Hepatocyte (in vitro differentiated cells): ENCODE measurements around the gene ATG16L2. TPM values are rescaled to one million over a fixed set of nuclear protein-coding genes. Genes with fewer than 3 reads are reported as not detected.
A peak's percentile ranks its signal among the peaks of the same experiment; 100 is the strongest.

Experiments used
- DNase-seq: peaks from one replicate; pipeline ENCODE4 v3.0.0-alpha.2; 2016; ENCODE audit warnings: low spot score
- H2AFZ ChIP-seq: fragments of 200-600 bp; sonication (generic); 2 replicates; pipeline ENCODE4 v1.6.0; 2016; ENCODE audit warnings: antibody characterized with exemption, mild to moderate bottlenecking
- H3K27ac ChIP-seq: fragments of 200-600 bp; sonication (generic); 2 replicates; pipeline ENCODE4 v1.5.1; 2016; ENCODE audit warnings: mild to moderate bottlenecking
- H3K27me3 ChIP-seq: fragments of 200-600 bp; sonication (generic); 2 replicates; pipeline ENCODE4 v1.6.1; 2016
- H3K36me3 ChIP-seq: fragments of 200-600 bp; sonication (generic); replicated peaks from 2 replicates; pipeline ENCODE4 v1.5.1; 2016; ENCODE audit warnings: low read depth; ENCODE audit not compliant: insufficient read depth
- H3K4me1 ChIP-seq: fragments of 200-600 bp; sonication (generic); 2 replicates; pipeline ENCODE4 v1.5.1; 2016; ENCODE audit warnings: mild to moderate bottlenecking, moderate library complexity; ENCODE audit not compliant: insufficient read depth
- H3K4me2 ChIP-seq: fragments of 200-600 bp; sonication (generic); 2 replicates; pipeline ENCODE4 v1.6.0; 2016
- H3K4me3 ChIP-seq: fragments of 200-600 bp; sonication (generic); 2 replicates; pipeline ENCODE4 v1.5.1; 2016; ENCODE audit warnings: mild to moderate bottlenecking
- H3K79me2 ChIP-seq: fragments of 200-600 bp; sonication (generic); 2 replicates; pipeline ENCODE4 v1.6.0; 2017; ENCODE audit warnings: mild to moderate bottlenecking
- H3K9me2 ChIP-seq: fragments of 200-600 bp; sonication (generic); replicated peaks from 2 replicates; pipeline ENCODE4 v1.6.0; 2017; ENCODE audit warnings: mild to moderate bottlenecking; ENCODE audit not compliant: insufficient read depth
- H3K9me3 ChIP-seq: fragments of 200-600 bp; sonication (generic); 2 replicates; pipeline ENCODE4 v1.5.1; 2016; ENCODE audit warnings: low read depth, mild to moderate bottlenecking
- H4K20me1 ChIP-seq: fragments of 200-600 bp; sonication (generic); 2 replicates; pipeline ENCODE4 v1.6.0; 2016; ENCODE audit warnings: mild to moderate bottlenecking; ENCODE audit not compliant: insufficient read depth, poor library complexity, severe bottlenecking
- EZH2 ChIP-seq: fragments of 200-600 bp; sonication (generic); IDR thresholded peaks from 2 replicates; pipeline ENCODE4 v1.6.1; 2016; ENCODE audit warnings: antibody characterized with exemption, mild to moderate bottlenecking, borderline replicate concordance
- EZH2phosphoT487 ChIP-seq: fragments of 200-600 bp; sonication (generic); IDR thresholded peaks from one replicate; pipeline ENCODE4 v1.6.1; 2018; ENCODE audit warnings: antibody characterized with exemption, mild to moderate bottlenecking, low read depth, moderate library complexity; ENCODE audit not compliant: unreplicated experiment, severe bottlenecking
- WGBS: methylation state at CpG from one replicate; pipeline ENCODE4 v1.1.6; 2016; ENCODE audit warnings: low lambda C conversion rate; ENCODE audit errors: missing lambda C conversion rate; 5-methylcytosine and 5-hydroxymethylcytosine counted together
- polyA plus RNA-seq: library from polyadenylated mRNA; unstranded; fragments of >200 nt; fragmentation: Nextera tagmentation; extraction: Ambion mirVana; gene quantifications from 2 replicates; pipeline ENCODE4 v1.2.1, GENCODE V29; 2016
- total RNA-seq: library from RNA; depleted of rRNA; stranded (reverse); fragments of >200 nt; gene quantifications from 2 replicates; pipeline ENCODE4 v1.2.3, GENCODE V29; 2014
- TF ChIP-seq, protein P1 (sequence below): fragments of 200-600 bp; sonication (generic); IDR thresholded peaks from 2 replicates; pipeline ENCODE4 v1.5.1; 2016; ENCODE audit warnings: antibody characterized with exemption, mild to moderate bottlenecking; ENCODE audit not compliant: poor library complexity

The ATG16L2 gene
- total and polyA plus RNA-seq, 2 experiments from 2014 or later = 11.5 to 20.3 TPM

GRCh38 chr11:72842126-72842525, 27.9 kb downstream of the ATG16L2 start:
- Histone ChIP-seq H2AFZ (no peak overlapping the region), H3K4me2 (no peak overlapping the region), H3K4me1 (peaks cover 9% of the 10 kb centered on the region), H3K79me2 (no peaks in the 10 kb centered on the region), H3K9me3 (no peaks in the 10 kb centered on the region), H3K36me3 (no peaks in the 10 kb centered on the region), H3K27ac (peak overlapping the region; percentile 39), H3K27me3 (no peaks in the 10 kb centered on the region), H4K20me1 (no peaks in the 10 kb centered on the region), H3K4me3 (no peak overlapping the region), H3K9me2 (no peaks in the 10 kb centered on the region)
- 77% methylated on average over 5 of the region's 5 CpGs for WGBS
- TF ChIP-seq EZH2 = no peak
- no peak for TF ChIP-seq EZH2phosphoT487
- TF ChIP-seq, protein P1, sequence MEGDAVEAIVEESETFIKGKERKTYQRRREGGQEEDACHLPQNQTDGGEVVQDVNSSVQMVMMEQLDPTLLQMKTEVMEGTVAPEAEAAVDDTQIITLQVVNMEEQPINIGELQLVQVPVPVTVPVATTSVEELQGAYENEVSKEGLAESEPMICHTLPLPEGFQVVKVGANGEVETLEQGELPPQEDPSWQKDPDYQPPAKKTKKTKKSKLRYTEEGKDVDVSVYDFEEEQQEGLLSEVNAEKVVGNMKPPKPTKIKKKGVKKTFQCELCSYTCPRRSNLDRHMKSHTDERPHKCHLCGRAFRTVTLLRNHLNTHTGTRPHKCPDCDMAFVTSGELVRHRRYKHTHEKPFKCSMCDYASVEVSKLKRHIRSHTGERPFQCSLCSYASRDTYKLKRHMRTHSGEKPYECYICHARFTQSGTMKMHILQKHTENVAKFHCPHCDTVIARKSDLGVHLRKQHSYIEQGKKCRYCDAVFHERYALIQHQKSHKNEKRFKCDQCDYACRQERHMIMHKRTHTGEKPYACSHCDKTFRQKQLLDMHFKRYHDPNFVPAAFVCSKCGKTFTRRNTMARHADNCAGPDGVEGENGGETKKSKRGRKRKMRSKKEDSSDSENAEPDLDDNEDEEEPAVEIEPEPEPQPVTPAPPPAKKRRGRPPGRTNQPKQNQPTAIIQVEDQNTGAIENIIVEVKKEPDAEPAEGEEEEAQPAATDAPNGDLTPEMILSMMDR = no peak
- no peak for DNase-seq

DNA sequence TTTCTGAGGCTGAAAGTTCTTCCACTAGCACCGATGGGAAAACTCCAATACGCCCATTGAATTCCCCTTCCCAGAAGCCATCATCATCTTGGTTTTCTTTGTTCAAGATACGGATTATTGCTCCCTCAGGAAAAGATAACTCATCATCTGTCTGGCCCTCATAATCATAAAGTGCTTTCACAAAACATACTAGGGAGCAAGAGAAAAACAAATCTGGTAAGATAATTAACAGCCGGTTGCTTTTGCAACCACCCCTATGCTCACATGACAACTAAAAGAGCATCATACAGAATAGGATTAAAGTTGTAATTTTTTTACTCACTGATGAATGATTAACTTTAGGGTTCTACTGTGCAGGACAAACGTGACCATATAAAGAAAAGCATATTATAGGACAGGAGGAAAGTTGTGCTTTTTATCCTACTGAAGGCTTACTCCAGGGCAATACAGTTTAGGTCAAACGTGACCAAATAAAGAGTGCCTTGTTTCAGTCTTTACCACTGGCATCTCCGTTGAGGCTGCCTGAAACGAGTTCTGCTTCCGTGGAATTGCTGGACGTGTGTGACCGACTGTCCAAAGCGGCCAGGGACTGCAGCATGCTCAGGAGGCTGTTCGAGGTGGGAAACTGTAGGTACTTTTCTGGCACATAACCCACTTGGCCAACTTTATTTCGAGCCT, 28.6 kb downstream of the ATG16L2 start:
- Histone ChIP-seq H3K9me2 (no peaks in the 10 kb centered on the region), H3K4me3 (no peak overlapping the region), H3K27ac (peak overlapping the region; percentile 39), H3K79me2 (no peaks in the 10 kb centered on the region), H3K27me3 (no peaks in the 10 kb centered on the region), H3K4me2 (no peak overlapping the region), H4K20me1 (no peaks in the 10 kb centered on the region), H3K9me3 (no peaks in the 10 kb centered on the region), H3K36me3 (no peaks in the 10 kb centered on the region), H2AFZ (no peak overlapping the region), H3K4me1 (peaks cover 9% of the 10 kb centered on the region)
- TF ChIP-seq, protein P1 = no peak
- no peak for TF ChIP-seq EZH2phosphoT487
- no peak for TF ChIP-seq EZH2
- WGBS = 85% methylated on average over 14 of the region's 14 CpGs
- DNase-seq = no peak

- H3K27ac ChIP-seq = peak overlapping the region; percentile 56
- 48% methylated on average over 4 of the region's 4 CpGs for WGBS
- no peaks in the 10 kb centered on the region for H3K36me3 ChIP-seq
- H2AFZ ChIP-seq = no peak overlapping the region
- H3K4me3 ChIP-seq = no peak overlapping the region
- H3K79me2 ChIP-seq = no peaks in the 10 kb centered on the region
- TF ChIP-seq, protein P1 = no peak
- TF ChIP-seq EZH2phosphoT487 = no peak
- TF ChIP-seq EZH2 = no peak
- peak; percentile 63 for DNase-seq
- H3K4me2 ChIP-seq = no peak overlapping the region
- H3K9me3 ChIP-seq = no peaks in the 10 kb centered on the region
- no peaks in the 10 kb centered on the region for H3K27me3 ChIP-seq
- H3K9me2 ChIP-seq = no peaks in the 10 kb centered on the region
- peaks cover 9% of the 10 kb centered on the region for H3K4me1 ChIP-seq
- H4K20me1 ChIP-seq = no peaks in the 10 kb centered on the region
Measured at GRCh38 chr11:72844356-72844755, 30.1 kb downstream of the ATG16L2 start.
